Measurements from ENCODE around the gene ZNF219. TPM values are rescaled to one million over a fixed set of nuclear protein-coding genes. Genes with fewer than 3 reads are reported as not detected.
A peak's percentile ranks its signal among the peaks of the same experiment; 100 is the strongest.

ZNF219 gene
- total and polyA plus RNA-seq, 2 of the 13 experiments (the other 11 are each of a cell fraction or from before 2014, with no cell fraction given): 34.5 to 36.6 TPM

- TF ChIP-seq SKIL (CRISPR knock-in tag; IDR thresholded peaks at IDR 0.05; ENCODE audit: borderline replicate concordance): no peak
- TF ChIP-seq ZNF274 (CRISPR knock-in tag; IDR thresholded peaks at IDR 0.05): no peak
- TF ChIP-seq KDM2A (CRISPR knock-in tag; IDR thresholded peaks at IDR 0.05; ENCODE audit: borderline replicate concordance, low read depth): no peak
- no peak for TF ChIP-seq ZNF614 (CRISPR knock-in tag; IDR thresholded peaks at IDR 0.05; ENCODE audit: borderline replicate concordance)
- no peak for TF ChIP-seq SNAPC2 (CRISPR knock-in tag; IDR thresholded peaks at IDR 0.05)
- peak; percentile 8; the same call in 1 of the 2 replicates for TF ChIP-seq MEIS1 (CRISPR knock-in tag; IDR thresholded peaks at IDR 0.05; ENCODE audit: borderline replicate concordance)
- no peak for TF ChIP-seq SPEN (CRISPR knock-in tag; IDR thresholded peaks at IDR 0.05; ENCODE audit: low read depth)
- TF ChIP-seq TBP (CRISPR knock-in tag; IDR thresholded peaks at IDR 0.05): no peak
- TF ChIP-seq ZBTB38 (CRISPR knock-in tag; IDR thresholded peaks at IDR 0.05): peak; percentile 40; the same call in 1 of the 2 replicates
- no peak for TF ChIP-seq ZNF652 (CRISPR knock-in tag; IDR thresholded peaks at IDR 0.05; ENCODE audit: borderline replicate concordance, low read depth)
- TF ChIP-seq CENPT (CRISPR knock-in tag; IDR thresholded peaks at IDR 0.05; ENCODE audit: low read depth): no peak
- 0 out of 2 replicates have a peak, but pooled peaks have one; percentile 22 for TF ChIP-seq BCL3 (CRISPR knock-in tag; IDR thresholded peaks at IDR 0.05)
- TF ChIP-seq ZNF205 (CRISPR knock-in tag; IDR thresholded peaks at IDR 0.05): no peak
- TF ChIP-seq SALL1 (CRISPR knock-in tag; IDR thresholded peaks at IDR 0.05): 0 out of 2 replicates have a peak, but pooled peaks have one; percentile 30
- 0 out of 2 replicates have a peak, but pooled peaks have one; percentile 8 for TF ChIP-seq ZNF598 (CRISPR knock-in tag; IDR thresholded peaks at IDR 0.05; ENCODE audit: borderline replicate concordance)
- no peak for TF ChIP-seq SIX1 (CRISPR knock-in tag; IDR thresholded peaks at IDR 0.05; ENCODE audit: borderline replicate concordance)
- no peak for TF ChIP-seq ZNF83 (CRISPR knock-in tag; IDR thresholded peaks at IDR 0.05; ENCODE audit: borderline replicate concordance)
- no peak for TF ChIP-seq ZSCAN12 (CRISPR knock-in tag; IDR thresholded peaks at IDR 0.05)
- 0 out of 2 replicates have a peak, but pooled peaks have one; percentile 42 for TF ChIP-seq TRIM22 (IDR thresholded peaks at IDR 0.05)
- TF ChIP-seq GLI4 (CRISPR knock-in tag; IDR thresholded peaks at IDR 0.05; ENCODE audit: borderline replicate concordance): no peak
- TF ChIP-seq SOX6 (IDR thresholded peaks at IDR 0.05): 0 out of 2 replicates have a peak, but pooled peaks have one; percentile 16
- no peak for TF ChIP-seq SOX6 (CRISPR knock-in tag; IDR thresholded peaks at IDR 0.05)
Measured at GRCh38 chr14:21059842-21060613, 38.4 kb downstream of the ZNF219 start (continued).

Data from HepG2 (cell line).